Nephron progenitor cell (in vitro differentiated cells): Measurements from ENCODE around the gene LRRN2.

Experiments used
- DNase-seq: peaks from one replicate; pipeline ENCODE4 v3.0.0; 2021
- H3K27ac Mint-ChIP-seq: 2 replicates; pipeline ENCODE4 v1.8.0; 2021; ENCODE audit warnings: mild to moderate bottlenecking, moderate library complexity, mixed read lengths
- H3K27me3 Mint-ChIP-seq: 2 replicates; pipeline ENCODE4 v1.8.0; 2021; ENCODE audit warnings: mild to moderate bottlenecking, low read depth, mixed read lengths; ENCODE audit not compliant: poor library complexity
- H3K36me3 Mint-ChIP-seq: 2 replicates; pipeline ENCODE4 v1.8.0; 2021; ENCODE audit warnings: low read depth, mixed read lengths
- H3K4me1 Mint-ChIP-seq: 2 replicates; pipeline ENCODE4 v1.8.0; 2021; ENCODE audit warnings: mixed read lengths
- H3K4me3 Mint-ChIP-seq: 2 replicates; pipeline ENCODE4 v1.8.0; 2021; ENCODE audit warnings: mild to moderate bottlenecking, moderate library complexity, mixed read lengths
- H3K9me3 Mint-ChIP-seq: 2 replicates; pipeline ENCODE4 v1.8.0; 2021; ENCODE audit warnings: mild to moderate bottlenecking, moderate library complexity, mixed read lengths
- CTCF ChIP-seq: fragments of 200-600 bp; sonication (generic); IDR thresholded peaks from 2 replicates; pipeline ENCODE4 v1.5.0; 2021; ENCODE audit warnings: antibody characterized with exemption

LRRN2 gene

GRCh38 chr1:204613636-204614035 lies 71.9 kb downstream of the LRRN2 start:
- no peak for TF ChIP-seq CTCF
- no peak for DNase-seq
- Mint-ChIP-seq H3K27ac (no peak overlapping the region), H3K4me3 (no peak overlapping the region), H3K9me3 (no peaks in the 10 kb centered on the region), H3K27me3 (peaks cover 34% of the 10 kb centered on the region), H3K36me3 (no peaks in the 10 kb centered on the region), H3K4me1 (peaks cover 16% of the 10 kb centered on the region)

- no peak for DNase-seq
- Mint-ChIP-seq H3K27me3 (peaks cover 34% of the 10 kb centered on the region), H3K27ac (no peak overlapping the region), H3K36me3 (no peaks in the 10 kb centered on the region), H3K4me3 (no peak overlapping the region), H3K4me1 (peaks cover 22% of the 10 kb centered on the region), H3K9me3 (no peaks in the 10 kb centered on the region)
- TF ChIP-seq CTCF = no peak
Observed at GRCh38 chr1:204612326-204612725, 73.2 kb downstream of the LRRN2 start.

GRCh38 chr1:204611036-204611435 lies 74.5 kb downstream of the LRRN2 start:
- H3K4me1 Mint-ChIP-seq = peaks cover 10% of the 10 kb centered on the region
- H3K9me3 Mint-ChIP-seq = no peaks in the 10 kb centered on the region
- no peaks in the 10 kb centered on the region for H3K36me3 Mint-ChIP-seq
- TF ChIP-seq CTCF = no peak
- peaks cover 44% of the 10 kb centered on the region for H3K27me3 Mint-ChIP-seq
- H3K4me3 Mint-ChIP-seq = no peak overlapping the region
- no peak for DNase-seq
- H3K27ac Mint-ChIP-seq = no peak overlapping the region

- H3K4me1 Mint-ChIP-seq = peaks cover 7% of the 10 kb centered on the region
- no peak overlapping the region for H3K27ac Mint-ChIP-seq
- no peak for DNase-seq
- no peak overlapping the region for H3K4me3 Mint-ChIP-seq
- TF ChIP-seq CTCF = no peak
- no peaks in the 10 kb centered on the region for H3K36me3 Mint-ChIP-seq
- H3K27me3 Mint-ChIP-seq = peaks cover 31% of the 10 kb centered on the region
- no peaks in the 10 kb centered on the region for H3K9me3 Mint-ChIP-seq
Observed at GRCh38 chr1:204607910-204608309, 77.6 kb downstream of the LRRN2 start.

GRCh38 chr1:204605791-204606190 lies 79.7 kb downstream of the LRRN2 start:
- no peak for TF ChIP-seq CTCF
- Mint-ChIP-seq H3K9me3 (no peaks in the 10 kb centered on the region), H3K4me1 (peaks cover 28% of the 10 kb centered on the region), H3K27ac (no peak overlapping the region), H3K36me3 (no peaks in the 10 kb centered on the region), H3K4me3 (no peak overlapping the region), H3K27me3 (peaks cover 27% of the 10 kb centered on the region)
- DNase-seq = no peak

GRCh38 chr1:204602871-204603542 lies 82.5 kb downstream of the LRRN2 start:
- H3K27ac Mint-ChIP-seq = no peak overlapping the region
- TF ChIP-seq CTCF = no peak
- H3K36me3 Mint-ChIP-seq = no peaks in the 10 kb centered on the region
- DNase-seq = no peak
- H3K4me3 Mint-ChIP-seq = no peak overlapping the region
- peaks cover 43% of the 10 kb centered on the region for H3K4me1 Mint-ChIP-seq
- H3K9me3 Mint-ChIP-seq = no peaks in the 10 kb centered on the region
- peaks cover 21% of the 10 kb centered on the region for H3K27me3 Mint-ChIP-seq
